ENCODE measurements around the gene CACNA1B. TPM values are rescaled to one million over a fixed set of nuclear protein-coding genes. Genes with fewer than 3 reads are reported as not detected.

CACNA1B gene
- total RNA-seq, 1 experiment from 2014 or later: 0.03 TPM

GRCh38 chr9:138042146-138042545 is 164.6 kb downstream of the CACNA1B start:
- Histone ChIP-seq H3K4me3 (no peak overlapping the region), H3K27ac (no peak overlapping the region), H3K4me1 (replicated peaks) (no peaks in the 10 kb centered on the region), H3K36me3 (no peaks in the 10 kb centered on the region), H3K27me3 (replicated peaks) (no peaks in the 10 kb centered on the region; the same call in 1 of the 2 replicates), H3K9me3 (replicated peaks) (no peaks in the 10 kb centered on the region)
- DNase-seq (ENCODE audit: low read depth in 1 of 2, low spot score in 2 of 2): no peak

GRCh38 chr9:138042640-138043039 is 165.1 kb downstream of the CACNA1B start:
- H3K4me1 ChIP-seq (replicated peaks): no peaks in the 10 kb centered on the region
- H3K4me3 ChIP-seq: no peak overlapping the region
- H3K27ac ChIP-seq: no peak overlapping the region
- no peaks in the 10 kb centered on the region for H3K9me3 ChIP-seq (replicated peaks)
- H3K27me3 ChIP-seq (replicated peaks): no peaks in the 10 kb centered on the region; the same call in 1 of the 2 replicates
- DNase-seq (ENCODE audit: low read depth in 1 of 2, low spot score in 2 of 2): peak in 1 of 2 experiments; percentile 26
- no peaks in the 10 kb centered on the region for H3K36me3 ChIP-seq

GRCh38 chr9:138043061-138043410 is 165.5 kb downstream of the CACNA1B start:
- Histone ChIP-seq H3K27me3 (replicated peaks) (no peaks in the 10 kb centered on the region; the same call in 1 of the 2 replicates), H3K27ac (no peak overlapping the region), H3K9me3 (replicated peaks) (no peaks in the 10 kb centered on the region), H3K36me3 (no peaks in the 10 kb centered on the region), H3K4me3 (no peak overlapping the region), H3K4me1 (replicated peaks) (no peaks in the 10 kb centered on the region)
- DNase-seq (ENCODE audit: low read depth in 1 of 2, low spot score in 2 of 2): peak in 1 of 2 experiments; percentile 27

GRCh38 chr9:138043411-138044345 is 166.1 kb downstream of the CACNA1B start:
- H3K9me3 ChIP-seq (replicated peaks): no peaks in the 10 kb centered on the region

DNA sequence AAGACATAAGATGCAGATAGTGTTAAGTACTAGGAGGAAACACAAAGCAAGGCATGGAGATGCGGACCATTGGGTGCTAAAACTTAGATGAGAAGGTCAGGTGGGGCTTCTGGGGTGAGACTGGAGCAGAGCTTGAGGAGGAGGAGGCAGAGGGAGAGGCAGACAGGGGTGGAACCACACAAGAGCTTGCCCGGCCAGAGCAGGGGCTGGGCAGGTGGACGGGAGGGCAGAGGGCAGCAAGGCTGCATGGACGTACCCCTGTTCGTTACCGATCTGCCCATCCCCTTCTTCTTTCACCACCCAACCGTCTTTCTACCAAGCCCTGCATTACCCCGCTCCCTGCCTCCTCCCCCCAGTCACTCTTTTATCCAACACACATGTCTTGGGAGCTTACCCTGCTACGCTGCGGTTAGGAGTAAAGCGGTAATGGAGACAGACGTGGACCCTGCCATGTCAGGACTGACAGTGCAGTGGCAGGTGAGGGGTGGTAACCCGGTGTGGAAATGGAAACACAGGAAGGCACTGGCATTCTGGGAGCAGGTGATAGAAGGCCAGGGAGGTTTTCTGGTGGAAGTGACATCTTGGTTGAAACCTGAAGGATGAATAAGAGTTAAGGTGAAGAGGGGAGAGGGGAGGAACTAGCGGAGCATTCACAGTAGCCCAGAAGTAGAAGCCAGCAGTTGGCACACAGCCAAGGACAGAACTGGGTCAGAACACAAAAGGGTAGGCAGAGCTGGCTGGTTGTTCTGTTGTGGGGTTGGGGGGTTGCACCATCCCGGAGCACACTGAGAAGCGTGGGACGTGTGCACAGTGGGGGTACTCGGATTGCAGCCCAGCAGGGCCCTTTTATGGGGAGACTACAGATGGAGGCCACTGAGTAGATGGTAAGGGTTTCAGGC is 167.2 kb downstream of the CACNA1B start:
- no peak overlapping the region for H3K27ac ChIP-seq
- H3K9me3 ChIP-seq (replicated peaks): no peaks in the 10 kb centered on the region
- peak in 1 of 2 experiments; percentile 33 for DNase-seq (ENCODE audit: low read depth in 1 of 2, low spot score in 2 of 2)
- no peaks in the 10 kb centered on the region for H3K36me3 ChIP-seq
- no peaks in the 10 kb centered on the region; the same call in 1 of the 2 replicates for H3K27me3 ChIP-seq (replicated peaks)
- H3K4me1 ChIP-seq (replicated peaks): no peaks in the 10 kb centered on the region
- no peak overlapping the region for H3K4me3 ChIP-seq

More at GRCh38 chr9:138043411-138044345, 166.1 kb downstream of the CACNA1B start:
- H3K4me3 ChIP-seq: no peak overlapping the region
- H3K4me1 ChIP-seq (replicated peaks): no peaks in the 10 kb centered on the region
- H3K27me3 ChIP-seq (replicated peaks): no peaks in the 10 kb centered on the region; the same call in 1 of the 2 replicates
- no peak overlapping the region for H3K27ac ChIP-seq
- peak in 1 of 2 experiments; percentile 26 for DNase-seq (ENCODE audit: low read depth in 1 of 2, low spot score in 2 of 2)
- no peaks in the 10 kb centered on the region for H3K36me3 ChIP-seq

DNA sequence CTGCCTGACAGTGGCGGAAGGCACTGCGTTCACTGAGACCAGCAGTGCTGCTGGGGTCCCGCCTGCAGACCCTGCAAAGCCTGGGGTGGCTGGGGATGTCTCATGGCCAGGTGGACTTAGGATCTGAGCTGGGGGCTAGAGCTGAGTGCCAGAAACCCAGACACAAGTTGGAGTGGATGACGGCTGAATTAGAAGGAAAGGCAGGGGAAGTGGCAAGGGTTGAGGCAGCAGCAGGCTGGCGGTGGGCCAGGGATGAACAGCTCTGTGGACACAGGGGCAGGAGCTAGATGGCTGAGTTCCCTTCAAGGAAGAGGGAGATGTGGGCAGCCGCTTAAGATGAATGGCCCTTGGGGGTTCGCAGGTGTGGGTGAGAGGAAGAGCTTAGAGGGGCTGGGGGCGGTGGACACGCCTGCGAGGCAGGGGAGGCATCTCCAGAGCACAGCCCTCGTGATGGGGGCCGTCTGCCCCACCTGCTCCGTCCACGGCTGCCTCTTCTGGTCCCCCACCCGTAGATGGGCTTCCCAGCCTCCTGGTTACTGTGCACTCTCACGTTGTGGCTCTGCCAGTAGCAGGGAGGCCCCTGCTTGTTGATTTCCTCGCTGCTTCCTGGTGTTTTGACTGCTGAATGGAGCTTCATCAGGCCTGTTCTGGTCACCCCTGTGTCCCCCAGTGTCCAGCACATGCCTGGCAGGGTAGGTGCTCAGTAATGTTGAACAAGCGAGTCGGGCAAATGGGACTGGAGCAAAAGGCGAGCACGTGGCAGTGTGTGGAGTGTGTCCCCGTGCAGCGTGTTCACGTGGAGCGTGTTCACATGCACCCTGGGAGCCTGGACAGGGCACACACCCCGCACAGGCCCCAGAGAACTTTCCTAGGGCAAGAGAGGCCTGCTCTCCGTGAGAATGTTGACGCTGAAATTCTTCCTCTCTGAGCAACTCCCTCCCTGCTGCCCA is 168.2 kb downstream of the CACNA1B start:
- DNase-seq (ENCODE audit: low read depth in 1 of 2, low spot score in 2 of 2): peak in 1 of 2 experiments; percentile 22
- Histone ChIP-seq H3K9me3 (replicated peaks) (no peaks in the 10 kb centered on the region), H3K27me3 (replicated peaks) (no peaks in the 10 kb centered on the region), H3K4me3 (no peak overlapping the region), H3K27ac (no peak overlapping the region), H3K36me3 (no peaks in the 10 kb centered on the region), H3K4me1 (replicated peaks) (no peaks in the 10 kb centered on the region)

- Histone ChIP-seq H3K27ac (no peak overlapping the region), H3K27me3 (replicated peaks) (no peaks in the 10 kb centered on the region), H3K36me3 (no peaks in the 10 kb centered on the region), H3K4me1 (replicated peaks) (no peaks in the 10 kb centered on the region), H3K9me3 (replicated peaks) (no peaks in the 10 kb centered on the region), H3K4me3 (no peak overlapping the region)
- peak in 1 of 2 experiments; percentile 31 for DNase-seq (ENCODE audit: low read depth in 1 of 2, low spot score in 2 of 2)
These were observed 169.2 kb downstream of the CACNA1B start for GRCh38 chr9:138046641-138047301.

DNA sequence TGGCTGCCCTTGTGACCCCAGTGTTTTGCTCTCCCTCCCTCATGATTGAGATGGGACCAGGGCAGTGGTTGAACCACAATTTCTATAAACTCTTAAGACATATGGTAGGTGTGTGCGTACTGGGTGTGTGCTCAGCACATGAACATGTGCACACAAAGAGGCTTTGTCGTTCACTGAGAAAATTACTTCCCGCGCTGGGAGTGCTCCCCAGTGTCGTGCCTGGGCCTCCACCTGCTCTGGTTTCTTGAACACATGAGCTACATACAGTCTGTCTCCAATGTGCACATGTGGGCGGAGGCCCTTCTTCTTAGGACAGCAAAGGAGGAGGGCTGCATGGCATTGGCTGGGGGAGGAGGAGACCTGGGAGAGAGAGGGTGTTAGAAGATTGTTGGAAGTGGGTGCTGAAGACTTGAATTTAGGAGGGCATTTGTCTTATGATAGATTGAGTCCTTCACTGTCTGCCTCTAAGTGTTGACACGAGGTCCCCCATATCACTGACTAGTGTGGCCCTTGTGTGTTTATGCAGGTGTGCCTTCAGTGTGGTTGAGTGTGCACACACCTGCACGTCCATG is 170.0 kb downstream of the CACNA1B start:
- Histone ChIP-seq H3K27ac (no peak overlapping the region), H3K9me3 (replicated peaks) (no peaks in the 10 kb centered on the region), H3K36me3 (no peaks in the 10 kb centered on the region), H3K4me1 (replicated peaks) (no peaks in the 10 kb centered on the region), H3K4me3 (no peak overlapping the region), H3K27me3 (replicated peaks) (no peaks in the 10 kb centered on the region)
- peak in 1 of 2 experiments; percentile 25 for DNase-seq (ENCODE audit: low read depth in 1 of 2, low spot score in 2 of 2)

DNA sequence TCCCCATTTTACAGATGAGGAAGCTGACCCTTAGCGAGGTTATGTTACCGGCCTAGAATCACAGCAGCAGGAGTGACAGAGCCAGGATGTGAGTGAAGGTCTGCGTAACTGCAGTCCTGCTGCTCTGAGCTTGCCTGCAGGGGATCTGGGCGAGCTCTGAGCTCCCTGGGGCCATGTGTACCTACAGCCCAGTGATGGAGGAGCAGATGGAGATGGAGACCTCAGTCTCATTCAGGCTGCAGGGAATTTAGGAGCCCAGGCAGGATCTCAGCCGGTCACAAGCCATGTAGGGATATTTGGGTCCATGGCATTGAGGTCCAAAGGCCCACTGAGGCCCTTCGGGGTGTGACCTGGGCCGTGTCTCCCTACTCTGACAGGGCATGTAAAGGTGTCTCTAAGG is 170.6 kb downstream of the CACNA1B start:
- Histone ChIP-seq H3K9me3 (replicated peaks) (no peaks in the 10 kb centered on the region), H3K27me3 (replicated peaks) (no peaks in the 10 kb centered on the region), H3K27ac (no peak overlapping the region), H3K36me3 (no peaks in the 10 kb centered on the region), H3K4me3 (no peak overlapping the region), H3K4me1 (replicated peaks) (no peaks in the 10 kb centered on the region)
- DNase-seq (ENCODE audit: low read depth in 1 of 2, low spot score in 2 of 2): peak in 1 of 2 experiments; percentile 13

DNA sequence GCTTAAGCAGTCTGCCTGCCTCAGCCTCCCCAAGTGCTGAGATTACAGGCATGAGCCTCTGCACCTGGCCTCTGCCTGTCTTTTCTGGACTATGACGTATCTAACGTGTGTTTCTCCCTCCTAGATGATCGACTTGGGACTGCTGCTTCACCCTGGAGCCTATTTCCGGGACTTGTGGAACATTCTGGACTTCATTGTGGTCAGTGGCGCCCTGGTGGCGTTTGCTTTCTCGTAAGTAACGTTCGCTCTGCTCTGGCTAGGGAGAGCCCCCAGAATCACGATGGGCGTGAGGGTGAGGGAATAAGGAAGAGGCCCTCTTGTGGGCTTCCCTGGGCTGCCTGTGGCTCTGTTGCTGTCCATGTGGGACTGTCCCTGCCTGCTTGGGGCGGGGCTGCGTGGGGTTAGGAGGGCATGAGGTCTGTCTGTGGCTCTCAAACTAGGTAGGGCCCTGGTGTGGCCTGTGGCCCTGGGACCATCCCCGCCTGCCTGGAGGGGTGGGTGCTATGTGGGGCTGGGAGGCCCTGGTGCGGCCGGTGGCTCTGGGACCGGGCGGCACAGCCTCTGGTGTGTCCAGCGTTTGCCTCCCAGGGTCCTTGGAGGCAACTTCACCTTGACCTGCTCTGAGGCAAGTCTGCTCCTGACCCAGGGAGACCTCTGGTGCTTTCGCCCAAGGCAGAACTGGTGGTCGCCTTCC is 171.7 kb downstream of the CACNA1B start:
- peak in 1 of 2 experiments; percentile 35 for DNase-seq (ENCODE audit: low read depth in 1 of 2, low spot score in 2 of 2)
- Histone ChIP-seq H3K4me3 (no peak overlapping the region), H3K27me3 (replicated peaks) (no peaks in the 10 kb centered on the region), H3K9me3 (replicated peaks) (no peaks in the 10 kb centered on the region), H3K4me1 (replicated peaks) (no peaks in the 10 kb centered on the region), H3K27ac (no peak overlapping the region), H3K36me3 (no peaks in the 10 kb centered on the region)

- DNase-seq (ENCODE audit: low read depth in 1 of 2, low spot score in 2 of 2): peak in 1 of 2 experiments; percentile 29
- Histone ChIP-seq H3K4me3 (no peak overlapping the region), H3K27ac (no peak overlapping the region), H3K27me3 (replicated peaks) (no peaks in the 10 kb centered on the region), H3K9me3 (replicated peaks) (no peaks in the 10 kb centered on the region), H3K4me1 (replicated peaks) (no peaks in the 10 kb centered on the region), H3K36me3 (no peaks in the 10 kb centered on the region)
These were observed 172.3 kb downstream of the CACNA1B start for GRCh38 chr9:138049779-138050471.

All from SJSA1 (cell line).